HCT116 (cell line): Measurements from ENCODE around the gene DOK6. TPM values are rescaled to one million over a fixed set of nuclear protein-coding genes. Genes with fewer than 3 reads are reported as not detected.

Source experiments
- ATAC-seq: fragments of 200-7000 bp; cut with Tn5 transposase; 2 replicates; pipeline ENCODE4 v1.9.1; 2020; ENCODE audit warnings: mild to moderate bottlenecking, moderate library complexity
- BruUV-seq: library from RNA; stranded (reverse); fragments of 400-500 nt; replicated peaks from 2 replicates; lab custom pipeline; 2021; lab: Mats Ljungman, UMichigan
- CTCF ChIA-PET: fragments of 300-600 bp; sonication (Branson Sonifier 250); formaldehyde crosslinking; loops from one replicate; lab custom pipeline; 2021; ENCODE audit warnings: antibody characterized with exemption; lab: Charles Lee
- POLR2A ChIA-PET: fragments of 300-600, 350-600 bp; sonication (Branson Sonifier 250); formaldehyde crosslinking; loops from one replicate; lab custom pipeline; 2021; ENCODE audit warnings: antibody characterized with exemption; lab: Charles Lee
- RAD21 ChIA-PET, 2 experiments: fragments of 300-600 bp; sonication (Branson Sonifier 250); formaldehyde crosslinking; loops; one replicate each; lab custom pipeline; 2023; ENCODE audit warnings: low total read pairs in 2 of 2; ENCODE audit not compliant: uncharacterized antibody in 2 of 2, unreplicated experiment in 2 of 2, low non-redundant PET in 1 of 2; lab: Charles Lee
- DNase-seq: peaks from one replicate; pipeline ENCODE4 v3.0.0-alpha.2; 2010; ENCODE audit warnings: low read depth, low spot score
- H2AFZ ChIP-seq: fragments of 200-600 bp; shearing (Covaris generic), sonication (generic); 2 replicates; pipeline ENCODE4 v1.6.1; 2017; ENCODE audit warnings: low read depth, mixed run types, mixed read lengths, antibody characterized with exemption, low read length; ENCODE audit not compliant: poor library complexity, severe bottlenecking
- H3K27ac ChIP-seq: 2 replicates; pipeline ENCODE4 v1.5.1; 2012; ENCODE audit warnings: low read depth, low read length
- H3K27me3 ChIP-seq: fragments of 200-600 bp; sonication (generic); 2 replicates; pipeline ENCODE4 v1.6.1; 2016; ENCODE audit warnings: mixed run types, low read length, mixed read lengths; ENCODE audit not compliant: insufficient read depth
- H3K36me3 ChIP-seq, 2 experiments: fragments of 200-500 bp in 1 of 2; fragments of 200-600 bp in 1 of 2; sonication (Bioruptor generic) in 1 of 2; sonication (generic) in 1 of 2; 2 replicates each; pipeline versions ENCODE4 v1.5.1 to v1.6.1; 2014 to 2016; ENCODE audit warnings: low read length in 2 of 2, inconsistent platforms in 1 of 2, mixed read lengths in 1 of 2, mixed run types in 1 of 2; ENCODE audit not compliant: insufficient read depth in 2 of 2, control insufficient read depth in 1 of 2
- H3K4me1 ChIP-seq, 2 experiments: fragments of 200-600 bp in 1 of 2; sonication (generic) in 1 of 2; 2 replicates each; pipeline versions ENCODE4 v1.5.1 to v1.6.1; 2012 to 2017; ENCODE audit warnings: low read length in 2 of 2, inconsistent platforms in 1 of 2, mild to moderate bottlenecking in 1 of 2, mixed read lengths in 1 of 2, mixed run types in 1 of 2, moderate library complexity in 1 of 2; ENCODE audit not compliant: insufficient read depth in 2 of 2, control insufficient read depth in 1 of 2
- H3K4me2 ChIP-seq: fragments of 200-600 bp; sonication (generic); 2 replicates; pipeline ENCODE4 v1.6.1; 2017; ENCODE audit warnings: mixed run types, low read length, mixed read lengths
- H3K4me3 ChIP-seq, 2 experiments: fragments of 200-600 bp in 1 of 2; sonication (generic) in 1 of 2; replicated peaks in 1 of 2; 2 replicates each; pipeline ENCODE4 v1.5.1; 2011 to 2016; ENCODE audit warnings: low read length in 2 of 2, control low read depth in 1 of 2, low read depth in 1 of 2, mild to moderate bottlenecking in 1 of 2, mixed read lengths in 1 of 2, mixed run types in 1 of 2
- H3K79me2 ChIP-seq: fragments of 200-600 bp; sonication (generic); 2 replicates; pipeline ENCODE4 v1.6.1; 2017; ENCODE audit warnings: mild to moderate bottlenecking, mixed run types, low read length, moderate library complexity, mixed read lengths; ENCODE audit not compliant: insufficient read depth
- H3K9ac ChIP-seq: fragments of 200-600 bp; sonication (generic); 2 replicates; pipeline ENCODE4 v1.6.1; 2016; ENCODE audit warnings: low read length, mixed read lengths
- H3K9me2 ChIP-seq: fragments of 200-600 bp; sonication (generic), shearing (Covaris generic); 2 replicates; pipeline ENCODE4 v1.6.1; 2017; ENCODE audit warnings: mixed run types, mild to moderate bottlenecking, moderate library complexity; ENCODE audit not compliant: insufficient read depth
- H3K9me3 ChIP-seq, 2 experiments: fragments of 200-500 bp in 1 of 2; fragments of 200-600 bp in 1 of 2; sonication (Bioruptor generic) in 1 of 2; sonication (generic) in 1 of 2; 2 replicates each; pipeline ENCODE4 v1.6.1; 2014 to 2017; ENCODE audit warnings: low read length in 2 of 2, mixed read lengths in 2 of 2, inconsistent platforms in 1 of 2, low read depth in 1 of 2, mild to moderate bottlenecking in 1 of 2, mixed run types in 1 of 2, moderate library complexity in 1 of 2; ENCODE audit not compliant: control insufficient read depth in 1 of 2, insufficient read depth in 1 of 2
- H4K20me1 ChIP-seq: fragments of 200-600 bp; sonication (generic), shearing (Covaris generic); 2 replicates; pipeline ENCODE4 v1.6.1; 2017; ENCODE audit warnings: mixed run types, mild to moderate bottlenecking, moderate library complexity; ENCODE audit not compliant: insufficient read depth
- CEBPB ChIP-seq: IDR thresholded peaks from 2 replicates; pipeline ENCODE4 v1.6.1; 2012; ENCODE audit warnings: low read depth
- EZH2 ChIP-seq: fragments of 200-600 bp; sonication (generic); IDR thresholded peaks from 2 replicates; pipeline ENCODE4 v1.6.1; 2017; ENCODE audit warnings: antibody characterized with exemption, mixed run types
- SIN3A ChIP-seq: IDR thresholded peaks from 2 replicates; pipeline ENCODE4 v1.6.1; 2012; ENCODE audit warnings: low read depth
- YY1 ChIP-seq: IDR thresholded peaks from 2 replicates; pipeline ENCODE4 v1.6.1; 2011; ENCODE audit warnings: low read length, low read depth, moderate library complexity, mild to moderate bottlenecking; ENCODE audit not compliant: insufficient replicate concordance; ENCODE audit errors: extremely low read depth
- ZNF274 ChIP-seq: fragments of 200-500 bp; sonication (Bioruptor generic); IDR thresholded peaks from 2 replicates; pipeline ENCODE4 v1.6.1; 2014; ENCODE audit warnings: mild to moderate bottlenecking, low read depth, low read length, inconsistent platforms
- intact Hi-C: fragments of 100-400 bp; cut with micrococcal nuclease; formaldehyde crosslinking; loops from 2 replicates; pipeline ENCODE4 v1.10.0; 2022
- total RNA-seq: library from RNA; stranded (reverse); gene quantifications from one replicate; pipeline ENCODE4 v1.2.1, GENCODE V29; 2021; ENCODE audit not compliant: unreplicated experiment
- TF ChIP-seq, protein P1 (sequence below): IDR thresholded peaks from 2 replicates; pipeline ENCODE4 v1.6.1; 2012; ENCODE audit warnings: low read depth
- TF ChIP-seq, protein P2 (sequence below): IDR thresholded peaks from 2 replicates; pipeline ENCODE4 v1.6.1; 2012
- TF ChIP-seq, protein P3 (sequence below), 3 experiments: fragments of 200-600 bp in 1 of 3; sonication (generic) in 1 of 3; IDR thresholded peaks in 2 of 3; conservative IDR thresholded peaks in 1 of 3; 2 replicates each; pipeline ENCODE4 v1.5.1; 2012 to 2017; ENCODE audit warnings: low read depth in 2 of 3, low read length in 2 of 3, antibody characterized with exemption in 1 of 3, borderline replicate concordance in 1 of 3, control low read depth in 1 of 3, mild to moderate bottlenecking in 1 of 3, mixed read lengths in 1 of 3, mixed run types in 1 of 3, moderate library complexity in 1 of 3; ENCODE audit not compliant: insufficient read depth in 1 of 3

Gene DOK6
- total RNA-seq, 1 experiment from 2014 or later: not detected

DNA sequence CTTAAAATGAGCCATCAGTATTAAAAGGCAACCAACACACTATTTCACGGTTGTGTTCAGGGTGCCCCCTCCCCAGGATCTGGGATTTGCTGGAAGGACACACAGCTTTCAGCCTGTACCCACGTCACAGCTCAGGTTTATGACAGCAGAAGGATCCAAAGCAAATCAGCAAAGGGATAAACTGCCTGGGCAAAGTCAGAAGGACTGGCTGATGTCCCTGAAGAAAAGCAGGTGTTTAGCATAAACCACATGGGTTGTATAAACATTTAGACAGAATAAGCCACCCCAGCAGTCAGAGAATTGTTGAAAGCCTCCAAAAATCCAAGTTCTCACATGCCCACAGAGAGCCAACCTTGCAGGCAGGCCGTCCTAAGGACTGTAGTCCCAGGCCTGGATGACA lies 483.1 kb downstream of the DOK6 start:
- DNase-seq: no peak
- intact Hi-C loops: no loop called here
- H3K4me2 ChIP-seq: no peak overlapping the region
- H3K4me1 ChIP-seq: no peaks in the 10 kb centered on the region
- no peak overlapping the region for H3K9ac ChIP-seq
- no peaks in the 10 kb centered on the region for H3K9me3 ChIP-seq
- no peaks in the 10 kb centered on the region for H3K36me3 ChIP-seq
- ChIA-PET CTCF (no interaction called here), RAD21 (no interaction called here), POLR2A (no interaction called here)
- H3K4me3 ChIP-seq: no peak overlapping the region
- no TSS peak for BruUV-seq
- no peaks in the 10 kb centered on the region for H3K79me2 ChIP-seq
- TF ChIP-seq YY1 (no peak), CEBPB (no peak), EZH2 (no peak), ZNF274 (no peak), SIN3A (no peak)
- TF ChIP-seq, protein P1, sequence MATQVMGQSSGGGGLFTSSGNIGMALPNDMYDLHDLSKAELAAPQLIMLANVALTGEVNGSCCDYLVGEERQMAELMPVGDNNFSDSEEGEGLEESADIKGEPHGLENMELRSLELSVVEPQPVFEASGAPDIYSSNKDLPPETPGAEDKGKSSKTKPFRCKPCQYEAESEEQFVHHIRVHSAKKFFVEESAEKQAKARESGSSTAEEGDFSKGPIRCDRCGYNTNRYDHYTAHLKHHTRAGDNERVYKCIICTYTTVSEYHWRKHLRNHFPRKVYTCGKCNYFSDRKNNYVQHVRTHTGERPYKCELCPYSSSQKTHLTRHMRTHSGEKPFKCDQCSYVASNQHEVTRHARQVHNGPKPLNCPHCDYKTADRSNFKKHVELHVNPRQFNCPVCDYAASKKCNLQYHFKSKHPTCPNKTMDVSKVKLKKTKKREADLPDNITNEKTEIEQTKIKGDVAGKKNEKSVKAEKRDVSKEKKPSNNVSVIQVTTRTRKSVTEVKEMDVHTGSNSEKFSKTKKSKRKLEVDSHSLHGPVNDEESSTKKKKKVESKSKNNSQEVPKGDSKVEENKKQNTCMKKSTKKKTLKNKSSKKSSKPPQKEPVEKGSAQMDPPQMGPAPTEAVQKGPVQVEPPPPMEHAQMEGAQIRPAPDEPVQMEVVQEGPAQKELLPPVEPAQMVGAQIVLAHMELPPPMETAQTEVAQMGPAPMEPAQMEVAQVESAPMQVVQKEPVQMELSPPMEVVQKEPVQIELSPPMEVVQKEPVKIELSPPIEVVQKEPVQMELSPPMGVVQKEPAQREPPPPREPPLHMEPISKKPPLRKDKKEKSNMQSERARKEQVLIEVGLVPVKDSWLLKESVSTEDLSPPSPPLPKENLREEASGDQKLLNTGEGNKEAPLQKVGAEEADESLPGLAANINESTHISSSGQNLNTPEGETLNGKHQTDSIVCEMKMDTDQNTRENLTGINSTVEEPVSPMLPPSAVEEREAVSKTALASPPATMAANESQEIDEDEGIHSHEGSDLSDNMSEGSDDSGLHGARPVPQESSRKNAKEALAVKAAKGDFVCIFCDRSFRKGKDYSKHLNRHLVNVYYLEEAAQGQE: no peak
- TF ChIP-seq, protein P2, sequence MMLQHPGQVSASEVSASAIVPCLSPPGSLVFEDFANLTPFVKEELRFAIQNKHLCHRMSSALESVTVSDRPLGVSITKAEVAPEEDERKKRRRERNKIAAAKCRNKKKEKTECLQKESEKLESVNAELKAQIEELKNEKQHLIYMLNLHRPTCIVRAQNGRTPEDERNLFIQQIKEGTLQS: no peak
- TF ChIP-seq, protein P3, sequence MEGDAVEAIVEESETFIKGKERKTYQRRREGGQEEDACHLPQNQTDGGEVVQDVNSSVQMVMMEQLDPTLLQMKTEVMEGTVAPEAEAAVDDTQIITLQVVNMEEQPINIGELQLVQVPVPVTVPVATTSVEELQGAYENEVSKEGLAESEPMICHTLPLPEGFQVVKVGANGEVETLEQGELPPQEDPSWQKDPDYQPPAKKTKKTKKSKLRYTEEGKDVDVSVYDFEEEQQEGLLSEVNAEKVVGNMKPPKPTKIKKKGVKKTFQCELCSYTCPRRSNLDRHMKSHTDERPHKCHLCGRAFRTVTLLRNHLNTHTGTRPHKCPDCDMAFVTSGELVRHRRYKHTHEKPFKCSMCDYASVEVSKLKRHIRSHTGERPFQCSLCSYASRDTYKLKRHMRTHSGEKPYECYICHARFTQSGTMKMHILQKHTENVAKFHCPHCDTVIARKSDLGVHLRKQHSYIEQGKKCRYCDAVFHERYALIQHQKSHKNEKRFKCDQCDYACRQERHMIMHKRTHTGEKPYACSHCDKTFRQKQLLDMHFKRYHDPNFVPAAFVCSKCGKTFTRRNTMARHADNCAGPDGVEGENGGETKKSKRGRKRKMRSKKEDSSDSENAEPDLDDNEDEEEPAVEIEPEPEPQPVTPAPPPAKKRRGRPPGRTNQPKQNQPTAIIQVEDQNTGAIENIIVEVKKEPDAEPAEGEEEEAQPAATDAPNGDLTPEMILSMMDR (IDR thresholded peaks at IDR 0.05 in 2 of 3, conservative IDR thresholded peaks at IDR 0.05 in 1 of 3; ENCODE audit: borderline replicate concordance in 1 of 3, insufficient read depth in 1 of 3, low read depth in 2 of 3, low read length in 2 of 3): no peak
- H3K27me3 ChIP-seq: no peaks in the 10 kb centered on the region
- no peak for ATAC-seq
- no peaks in the 10 kb centered on the region for H3K9me2 ChIP-seq
- H2AFZ ChIP-seq: no peak overlapping the region
- H4K20me1 ChIP-seq: no peaks in the 10 kb centered on the region
- no peak overlapping the region for H3K27ac ChIP-seq
